ENCODE data around the gene PLEKHF1. TPM values are rescaled to one million over a fixed set of nuclear protein-coding genes. Genes with fewer than 3 reads are reported as not detected.

The PLEKHF1 gene
- total RNA-seq, 2 experiments from 2014 or later = 20.1 to 20.9 TPM

DNA sequence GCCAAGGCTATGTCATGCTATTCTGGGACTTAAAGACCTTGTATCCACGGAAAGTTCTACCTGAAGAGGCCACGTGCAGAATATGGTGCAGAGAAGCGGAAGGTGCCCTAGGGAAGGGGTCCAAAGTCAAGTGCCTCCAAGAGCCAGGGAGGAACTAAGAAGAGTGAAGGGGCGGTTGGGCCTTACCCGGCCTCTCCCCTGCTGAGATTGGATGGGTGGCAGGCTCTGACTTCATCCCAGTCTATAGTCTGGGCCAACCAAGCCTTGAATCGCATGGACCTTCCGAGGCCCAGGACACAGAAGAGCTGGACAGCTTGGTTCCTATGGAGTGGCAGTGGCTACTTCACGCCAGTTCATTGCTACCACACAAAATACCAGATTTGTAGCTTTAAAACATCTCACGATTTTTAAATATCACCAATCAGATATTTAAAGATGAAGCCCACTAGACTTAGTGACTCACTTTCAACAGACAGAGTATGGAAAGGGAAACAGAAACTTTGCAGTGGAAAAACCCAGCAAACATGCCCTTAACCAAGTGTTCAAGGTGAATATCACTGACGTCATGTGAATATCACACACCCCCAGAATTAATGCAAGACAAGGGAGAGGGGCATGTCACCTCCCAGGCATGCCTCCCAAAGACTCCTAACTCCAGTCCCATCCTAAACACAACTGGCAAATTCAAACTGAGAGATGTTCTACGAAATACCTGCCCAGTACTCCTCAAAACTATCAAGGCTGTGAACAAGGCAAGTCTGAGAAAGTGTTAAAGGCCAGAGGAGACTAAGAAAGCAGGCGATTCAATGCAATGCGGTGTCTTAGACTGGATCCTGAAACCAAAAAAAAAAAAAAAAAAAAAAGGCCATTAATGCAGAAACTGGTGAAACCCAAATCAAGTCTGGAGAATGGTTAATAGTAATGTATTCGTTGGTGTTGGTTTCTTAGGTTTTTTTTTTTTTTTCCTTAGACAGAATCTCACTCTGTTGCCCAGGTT, 39.6 kb downstream of the PLEKHF1 start:
- POLR2A ChIA-PET = no interaction called here
- CTCF ChIA-PET = interaction anchor here (1.7 to 2.2 kb wide), 2 partner anchors 12 to 94 kb away, joined by 6 to 12 read pairs; no protein-coding TSS in a partner anchor

GRCh38 chr19:29705706-29706105, 40.4 kb downstream of the PLEKHF1 start:
- POLR2A ChIA-PET = no interaction called here
- CTCF ChIA-PET = interaction anchor here (1.3 kb wide), 1 partner anchor 11 kb away, joined by 6 read pairs; no protein-coding TSS in a partner anchor

DNA sequence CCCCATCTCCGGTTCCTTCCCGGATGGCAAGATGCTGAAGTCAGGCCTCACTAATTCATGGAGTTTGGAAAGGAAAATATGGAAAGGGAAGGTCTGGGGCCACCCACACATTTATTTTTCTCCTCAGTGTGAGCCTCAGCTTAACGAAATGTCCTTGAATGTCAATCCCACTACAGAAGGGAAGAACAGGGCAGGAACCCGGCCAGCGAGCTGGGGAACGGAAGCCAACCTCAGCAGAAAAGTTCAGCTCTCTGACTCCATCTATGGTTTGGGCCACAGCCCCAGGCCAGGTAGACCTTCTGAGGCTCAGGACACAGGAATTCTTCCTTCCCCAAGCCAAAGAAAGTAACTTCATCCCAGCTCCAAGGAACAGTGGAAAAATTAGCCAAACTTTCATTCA, 41.4 kb downstream of the PLEKHF1 start:
- CTCF ChIA-PET = interaction anchor here (1.3 to 2.3 kb wide), 2 partner anchors 9 to 12 kb away, joined by 6 to 12 read pairs; partner anchors contain the start of gene C19orf12
- POLR2A ChIA-PET = no interaction called here

- CTCF ChIA-PET = interaction anchor here (0.7 kb wide), 1 partner anchor 99 kb away, joined by 3 read pairs; no protein-coding TSS in a partner anchor
- POLR2A ChIA-PET = interaction anchor here (0.6 kb wide), 1 partner anchor 16 kb away, joined by 6 read pairs; no protein-coding TSS in a partner anchor
These were observed 43.5 kb downstream of the PLEKHF1 start for GRCh38 chr19:29708554-29709439.

- ChIA-PET CTCF (interaction anchor here (0.7 to 0.8 kb wide), 2 partner anchors 99 to 163 kb away, joined by 3 read pairs; no protein-coding TSS in a partner anchor), POLR2A (interaction anchor here (0.6 kb wide), 1 partner anchor 16 kb away, joined by 6 read pairs; no protein-coding TSS in a partner anchor)
These were observed 44.2 kb downstream of the PLEKHF1 start for GRCh38 chr19:29709440-29709798.

GRCh38 chr19:29711584-29712132, 46.4 kb downstream of the PLEKHF1 start:
- POLR2A ChIA-PET = interaction anchor here (0.8 to 0.9 kb wide), 2 partner anchors 12 to 40 kb away, joined by 3 read pairs; no protein-coding TSS in a partner anchor
- CTCF ChIA-PET = interaction anchor here (1.0 to 6.4 kb wide), 8 partner anchors 10 to 161 kb away, joined by 3 to 82 read pairs (median 4); no protein-coding TSS in a partner anchor

DNA sequence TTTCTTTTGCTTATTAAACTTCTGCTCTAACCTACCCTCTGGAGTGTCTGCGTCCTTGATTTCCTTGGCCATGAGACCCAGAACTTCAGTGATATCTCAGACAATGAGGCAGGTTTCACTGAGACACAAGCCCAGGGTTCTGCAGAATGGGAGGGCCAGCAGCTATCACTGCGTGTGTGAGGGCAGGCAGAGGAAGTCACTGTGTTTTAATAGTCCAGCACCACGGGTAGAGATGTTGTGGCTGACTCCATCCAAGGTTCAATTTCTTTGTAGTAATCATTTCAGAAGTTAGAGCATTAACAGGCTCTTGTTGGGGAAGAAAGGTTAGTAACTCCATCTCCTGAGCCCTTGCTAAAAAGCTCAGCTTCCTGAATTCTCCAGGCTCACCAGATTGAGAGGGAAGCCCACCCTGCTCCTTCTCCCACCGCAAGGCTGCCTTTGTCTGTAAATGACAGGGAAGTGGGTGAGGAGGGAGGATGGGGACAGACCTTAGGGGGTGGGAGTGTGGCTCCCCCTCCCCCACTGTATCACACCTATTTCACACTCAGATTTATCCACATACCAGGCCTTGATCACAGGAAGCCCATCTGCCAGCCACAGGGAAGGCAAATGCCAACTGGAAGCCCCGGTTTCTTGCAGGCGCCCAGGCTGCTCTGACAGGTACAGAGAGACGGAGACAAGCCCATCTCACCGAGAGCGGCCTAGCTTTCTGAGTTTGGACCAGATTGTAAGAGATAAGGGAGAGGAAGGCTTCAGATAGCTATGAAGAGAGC, 47.7 kb downstream of the PLEKHF1 start:
- CTCF ChIA-PET = interaction anchor here (0.7 to 6.4 kb wide), 8 partner anchors 8 to 160 kb away, joined by 3 to 82 read pairs (median 4); partner anchors contain the start of gene PLEKHF1
- POLR2A ChIA-PET = interaction anchor here (0.6 to 4.2 kb wide), 5 partner anchors 36 to 120 kb away, joined by 3 to 29 read pairs (median 4); partner anchors contain the start of gene POP4

DNA sequence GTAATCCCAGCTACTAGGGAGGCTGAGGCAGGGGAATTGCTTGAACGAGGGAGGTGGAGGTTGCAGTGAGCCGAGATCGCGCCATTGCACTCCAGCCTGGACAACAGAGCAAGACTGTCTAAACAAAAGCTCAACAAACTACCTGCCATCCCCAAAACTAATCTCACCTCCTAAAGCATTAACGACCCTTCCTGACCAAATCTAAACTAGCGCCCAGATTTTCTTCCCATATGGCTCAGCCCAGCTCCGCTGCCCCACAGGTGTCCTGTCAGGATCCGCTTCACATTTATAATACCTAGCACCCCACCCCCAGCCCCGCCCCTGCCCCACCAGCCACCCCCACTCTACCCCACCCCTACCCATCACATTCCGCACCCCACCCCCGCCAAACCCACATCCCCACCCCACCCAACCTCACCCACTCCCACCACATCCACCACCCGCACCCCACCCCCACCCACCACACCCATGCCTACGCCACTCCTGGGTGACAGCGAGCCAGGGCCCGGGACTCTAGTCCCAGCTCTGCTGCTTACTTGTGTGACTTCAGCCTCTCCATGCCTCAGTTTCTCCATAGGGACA, 49.2 kb downstream of the PLEKHF1 start:
- POLR2A ChIA-PET = interaction anchor here (0.8 to 4.2 kb wide), 6 partner anchors 37 to 108 kb away, joined by 3 to 29 read pairs (median 3); partner anchors contain the start of gene POP4
- CTCF ChIA-PET = interaction anchor here (1.0 to 6.4 kb wide), 8 partner anchors 12 to 108 kb away, joined by 3 to 82 read pairs (median 4); partner anchors contain the start of genes PLEKHF1 and POP4

DNA sequence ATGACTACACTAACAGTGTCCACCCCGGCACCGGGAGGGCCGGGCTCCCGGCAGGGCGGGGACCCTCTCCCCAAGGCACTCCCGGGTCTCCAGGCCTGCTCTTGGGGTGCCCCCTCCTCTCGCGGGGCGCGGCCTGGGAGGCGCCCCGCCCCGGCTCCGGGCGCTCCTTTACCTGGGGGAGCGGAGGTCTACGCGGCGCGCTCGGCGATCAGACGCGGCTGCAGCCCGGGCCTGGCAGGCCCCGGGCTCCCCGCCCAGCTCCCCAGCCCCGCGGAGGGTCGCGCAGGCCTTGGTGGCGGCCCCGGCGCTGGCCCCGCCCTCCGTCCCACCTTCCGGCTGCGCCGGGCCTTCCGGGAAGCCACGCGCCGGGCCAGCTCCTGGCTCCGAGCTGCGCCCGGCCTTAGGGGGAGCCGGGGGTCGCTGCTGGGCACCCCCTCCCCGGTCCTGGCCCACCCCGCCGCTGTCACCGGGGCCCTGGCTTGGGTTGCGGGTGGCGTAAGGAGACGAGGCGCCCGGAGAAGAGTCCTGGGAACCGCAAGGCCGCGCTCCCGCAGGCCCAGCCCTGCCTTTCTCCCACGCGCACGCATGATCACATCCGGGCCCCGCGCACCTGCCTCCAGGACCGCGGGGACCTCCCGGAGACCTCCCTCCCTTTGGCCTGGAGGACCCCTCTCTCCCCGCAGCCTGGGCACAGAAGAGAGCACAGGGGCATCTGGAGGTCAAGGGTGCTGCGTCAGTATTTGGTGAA, 49.9 kb downstream of the PLEKHF1 start, which contains the start of gene C19orf12:
Gene C19orf12 (minus strand): TSS at position 309 of the 748 bp plus-strand sequence. CDS start 6,848 bp downstream, outside the sequence.
- POLR2A ChIA-PET = interaction anchor here (0.8 to 4.2 kb wide), 6 partner anchors 43 to 226 kb away, joined by 3 to 29 read pairs (median 4); partner anchors contain the start of genes POP4 and URI1
- CTCF ChIA-PET = interaction anchor here (1.0 to 6.4 kb wide), 12 partner anchors 8 to 158 kb away, joined by 3 to 82 read pairs (median 6); partner anchors contain the start of genes PLEKHF1 and POP4

DNA sequence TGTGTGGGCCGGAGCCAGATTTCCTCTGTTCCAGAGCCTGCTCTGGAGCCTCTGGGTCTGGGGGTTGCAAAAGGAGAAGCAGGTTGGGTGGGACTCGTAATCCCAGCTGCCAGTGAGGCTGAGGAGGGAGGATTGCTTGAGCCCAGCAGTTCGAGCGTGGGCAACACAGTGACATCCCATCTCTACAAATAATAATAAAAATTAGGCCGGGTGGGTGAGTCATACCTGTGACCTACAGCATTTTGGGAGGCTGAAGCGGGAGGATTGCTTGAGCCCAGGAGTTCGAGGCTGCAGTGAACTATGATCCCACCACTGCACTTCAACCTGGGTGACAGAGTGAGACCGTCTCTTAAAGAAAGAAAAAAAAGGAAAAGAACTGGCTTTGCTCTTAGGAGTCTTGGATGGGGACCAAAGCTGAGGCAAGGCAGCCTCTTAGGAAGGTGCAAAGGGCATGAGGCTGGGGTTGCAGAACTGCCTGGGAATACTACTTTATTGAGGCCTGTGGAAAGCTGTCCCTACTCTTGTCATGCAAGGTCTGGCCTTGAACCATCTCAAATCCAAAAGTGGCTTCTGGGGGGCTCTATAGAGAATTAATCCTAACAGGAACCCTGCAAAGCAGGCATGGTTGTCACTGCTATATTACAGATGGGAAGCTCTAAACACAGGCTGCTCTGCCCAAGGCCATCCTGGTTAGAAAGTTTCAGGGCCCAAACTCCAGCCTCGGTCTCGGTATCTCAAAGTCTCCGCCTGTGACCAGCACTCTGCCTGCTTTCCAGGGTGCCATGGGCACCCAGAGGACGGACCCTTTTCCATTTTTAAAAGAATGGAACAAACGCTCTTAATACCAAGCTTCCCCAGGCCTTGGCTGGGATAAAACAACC, 50.7 kb downstream of the PLEKHF1 start:
- POLR2A ChIA-PET = interaction anchor here (0.6 to 4.2 kb wide), 7 partner anchors 24 to 225 kb away, joined by 3 to 29 read pairs (median 3); partner anchors contain the start of genes POP4 and URI1
- CTCF ChIA-PET = interaction anchor here (0.6 to 6.4 kb wide), 31 partner anchors 9 to 157 kb away, joined by 3 to 82 read pairs (median 5); partner anchors contain the start of genes PLEKHF1 and POP4

DNA sequence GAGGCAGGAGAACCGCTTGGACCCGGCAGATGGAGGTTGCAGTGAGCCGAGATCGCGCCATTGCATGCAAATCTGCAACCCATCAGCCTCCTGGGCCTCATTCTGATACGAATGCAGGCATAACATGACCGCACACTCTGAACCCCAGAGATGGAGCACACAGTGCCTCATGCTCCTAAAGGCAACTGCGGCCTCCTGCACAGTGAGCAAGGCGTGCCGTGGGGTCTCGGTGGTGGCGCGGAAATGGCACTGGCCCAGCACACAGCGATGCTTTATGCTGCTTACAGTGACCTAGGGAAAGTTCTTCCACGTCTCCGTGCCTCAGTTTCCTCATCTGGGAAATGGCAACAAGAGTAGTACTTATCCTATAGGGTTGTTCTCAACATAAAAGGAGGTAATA, 51.8 kb downstream of the PLEKHF1 start:
- ChIA-PET CTCF (interaction anchor here (1.0 to 6.4 kb wide), 21 partner anchors 8 to 138 kb away, joined by 3 to 82 read pairs (median 7); partner anchors contain the start of genes PLEKHF1 and POP4), POLR2A (interaction anchor here (0.6 to 4.2 kb wide), 4 partner anchors 44 to 111 kb away, joined by 3 to 29 read pairs (median 4); partner anchors contain the start of gene POP4)

GRCh38 chr19:29724102-29724641, 58.9 kb downstream of the PLEKHF1 start:
- ChIA-PET CTCF (interaction anchor here (0.9 to 2.1 kb wide), 3 partner anchors 8 to 149 kb away, joined by 3 to 14 read pairs (median 4); no protein-coding TSS in a partner anchor), POLR2A (no interaction called here)

DNA sequence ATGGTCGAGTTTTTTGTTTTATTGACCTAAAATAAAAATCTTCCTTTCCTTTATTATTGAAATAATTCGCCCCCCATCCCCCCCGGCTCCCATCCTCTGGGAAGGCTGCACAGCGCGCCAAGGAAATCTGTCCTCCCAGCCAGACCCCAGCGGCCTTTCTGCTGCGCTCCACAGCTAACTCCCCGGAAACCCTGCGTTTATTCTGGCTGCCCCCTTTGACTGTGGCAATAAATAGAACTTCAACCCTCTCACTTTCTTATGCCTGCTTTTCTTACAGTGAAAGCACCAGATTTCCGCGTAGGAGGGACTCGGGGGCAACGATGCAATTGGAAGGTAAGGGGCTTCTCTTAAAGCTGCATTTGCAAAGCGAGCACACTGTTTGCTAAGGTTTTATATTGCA, 59.5 kb downstream of the PLEKHF1 start:
- POLR2A ChIA-PET = interaction anchor here (0.7 kb wide), 1 partner anchor 16 kb away, joined by 6 read pairs; no protein-coding TSS in a partner anchor
- CTCF ChIA-PET = interaction anchor here (0.9 to 2.1 kb wide), 3 partner anchors 8 to 148 kb away, joined by 3 to 14 read pairs (median 4); no protein-coding TSS in a partner anchor

Data from activated CD8-positive, alpha-beta memory T cell treated with anti-CD3 and anti-CD28 coated beads for 36 hours (primary cell).